ENCODE results near the gene FNBP1. TPM values are rescaled to one million over a fixed set of nuclear protein-coding genes. Genes with fewer than 3 reads are reported as not detected.

Gene FNBP1
- total and polyA plus RNA-seq, 2 of the 13 experiments (the other 11 are each of a cell fraction or from before 2014, with no cell fraction given): 5.4 to 19.5 TPM

DNA sequence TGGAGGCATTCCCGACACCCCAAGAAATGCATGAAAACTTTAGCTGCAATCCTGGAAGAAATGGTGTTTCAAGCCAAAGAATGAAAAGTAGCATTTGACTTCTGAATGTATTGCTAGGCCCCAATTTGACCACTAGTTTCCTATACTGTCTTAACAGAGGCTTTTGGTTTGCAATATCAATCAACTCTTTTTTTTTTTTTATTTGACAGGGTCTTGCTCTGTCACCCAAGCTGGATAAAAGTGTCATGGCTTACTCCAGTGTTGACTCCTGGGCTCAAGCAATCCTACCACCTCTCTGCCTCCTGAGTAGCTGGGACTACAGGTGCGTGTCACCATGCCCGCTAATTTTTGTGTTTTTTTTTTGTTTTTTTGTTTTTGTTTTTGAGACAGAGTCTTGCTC lies 7.5 kb upstream of the FNBP1 start (continued):
- TF ChIP-seq, protein P1, sequence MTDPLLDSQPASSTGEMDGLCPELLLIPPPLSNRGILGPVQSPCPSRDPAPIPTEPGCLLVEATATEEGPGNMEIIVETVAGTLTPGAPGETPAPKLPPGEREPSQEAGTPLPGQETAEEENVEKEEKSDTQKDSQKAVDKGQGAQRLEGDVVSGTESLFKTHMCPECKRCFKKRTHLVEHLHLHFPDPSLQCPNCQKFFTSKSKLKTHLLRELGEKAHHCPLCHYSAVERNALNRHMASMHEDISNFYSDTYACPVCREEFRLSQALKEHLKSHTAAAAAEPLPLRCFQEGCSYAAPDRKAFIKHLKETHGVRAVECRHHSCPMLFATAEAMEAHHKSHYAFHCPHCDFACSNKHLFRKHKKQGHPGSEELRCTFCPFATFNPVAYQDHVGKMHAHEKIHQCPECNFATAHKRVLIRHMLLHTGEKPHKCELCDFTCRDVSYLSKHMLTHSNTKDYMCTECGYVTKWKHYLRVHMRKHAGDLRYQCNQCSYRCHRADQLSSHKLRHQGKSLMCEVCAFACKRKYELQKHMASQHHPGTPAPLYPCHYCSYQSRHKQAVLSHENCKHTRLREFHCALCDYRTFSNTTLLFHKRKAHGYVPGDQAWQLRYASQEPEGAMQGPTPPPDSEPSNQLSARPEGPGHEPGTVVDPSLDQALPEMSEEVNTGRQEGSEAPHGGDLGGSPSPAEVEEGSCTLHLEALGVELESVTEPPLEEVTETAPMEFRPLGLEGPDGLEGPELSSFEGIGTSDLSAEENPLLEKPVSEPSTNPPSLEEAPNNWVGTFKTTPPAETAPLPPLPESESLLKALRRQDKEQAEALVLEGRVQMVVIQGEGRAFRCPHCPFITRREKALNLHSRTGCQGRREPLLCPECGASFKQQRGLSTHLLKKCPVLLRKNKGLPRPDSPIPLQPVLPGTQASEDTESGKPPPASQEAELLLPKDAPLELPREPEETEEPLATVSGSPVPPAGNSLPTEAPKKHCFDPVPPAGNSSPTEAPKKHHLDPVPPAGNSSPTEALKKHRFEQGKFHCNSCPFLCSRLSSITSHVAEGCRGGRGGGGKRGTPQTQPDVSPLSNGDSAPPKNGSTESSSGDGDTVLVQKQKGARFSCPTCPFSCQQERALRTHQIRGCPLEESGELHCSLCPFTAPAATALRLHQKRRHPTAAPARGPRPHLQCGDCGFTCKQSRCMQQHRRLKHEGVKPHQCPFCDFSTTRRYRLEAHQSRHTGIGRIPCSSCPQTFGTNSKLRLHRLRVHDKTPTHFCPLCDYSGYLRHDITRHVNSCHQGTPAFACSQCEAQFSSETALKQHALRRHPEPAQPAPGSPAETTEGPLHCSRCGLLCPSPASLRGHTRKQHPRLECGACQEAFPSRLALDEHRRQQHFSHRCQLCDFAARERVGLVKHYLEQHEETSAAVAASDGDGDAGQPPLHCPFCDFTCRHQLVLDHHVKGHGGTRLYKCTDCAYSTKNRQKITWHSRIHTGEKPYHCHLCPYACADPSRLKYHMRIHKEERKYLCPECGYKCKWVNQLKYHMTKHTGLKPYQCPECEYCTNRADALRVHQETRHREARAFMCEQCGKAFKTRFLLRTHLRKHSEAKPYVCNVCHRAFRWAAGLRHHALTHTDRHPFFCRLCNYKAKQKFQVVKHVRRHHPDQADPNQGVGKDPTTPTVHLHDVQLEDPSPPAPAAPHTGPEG (CRISPR knock-in tag; IDR thresholded peaks at IDR 0.05): no peak
- no peak for TF ChIP-seq AHR (CRISPR knock-in tag; IDR thresholded peaks at IDR 0.05)
- no peak for TF ChIP-seq ZNF709 (CRISPR knock-in tag; IDR thresholded peaks at IDR 0.05)
- TF ChIP-seq JUNB (CRISPR knock-in tag; IDR thresholded peaks at IDR 0.05; ENCODE audit: borderline replicate concordance): no peak
- TF ChIP-seq POLR2G (IDR thresholded peaks at IDR 0.05; ENCODE audit: low read depth, low read length): no peak
- TF ChIP-seq ZNF441 (CRISPR knock-in tag; IDR thresholded peaks at IDR 0.05; ENCODE audit: borderline replicate concordance): no peak

- 87% methylated on average over 11 of the region's 11 CpGs for WGBS (ENCODE audit: low lambda C conversion rate)
- Histone ChIP-seq H3K27me3 (ENCODE audit: control insufficient read depth in 1 of 2, insufficient read depth in 2 of 2, low read length in 2 of 2) (no peaks in the 10 kb centered on the region; a peak in 1 of 5 replicates), H3K4me3 (replicated peaks in 1 of 3; ENCODE audit: insufficient read depth in 1 of 3, low read depth in 2 of 3, low read length in 3 of 3) (no peak overlapping the region), H3K27ac (ENCODE audit: extremely low read length, insufficient read depth, low read length) (no peak overlapping the region), H4K20me1 (ENCODE audit: insufficient read depth, low read length) (no peaks in the 10 kb centered on the region), H2AFZ (ENCODE audit: low read length) (no peak overlapping the region), H3K79me2 (ENCODE audit: insufficient read depth, low read length) (peaks cover 12% of the 10 kb centered on the region), H3K9ac (ENCODE audit: insufficient read depth, low read depth, low read length) (no peak overlapping the region), H3K9me3 (ENCODE audit: low read length) (no peaks in the 10 kb centered on the region), H3K36me3 (replicated peaks in 1 of 2; ENCODE audit: control insufficient read depth in 1 of 2, insufficient read depth in 2 of 2, low read length in 2 of 2) (no peaks in the 10 kb centered on the region), H3K4me2 (ENCODE audit: low read depth, low read length) (no peak overlapping the region), H3K4me1 (ENCODE audit: insufficient read depth, low read length) (peaks cover 33% of the 10 kb centered on the region)
- in situ Hi-C loops (cut with HindIII; ENCODE audit: extremely low pct_ligation_motif_present, low pct_unique_long_range_greater_than_20kb) (no loop called here), intact Hi-C loops (cut with micrococcal nuclease; ENCODE audit: unreplicated experiment) (no loop called here)
- ChIA-PET CTCF (ENCODE audit: low intra/inter-chr PET ratio, low total read pairs) (no interaction called here), POLR2A (no interaction called here)
- DNase-seq (ENCODE audit: low spot score) (no peak), ATAC-seq (no peak), FAIRE-seq (no peak)
- TF ChIP-seq ZNF746 (CRISPR knock-in tag; IDR thresholded peaks at IDR 0.05): no peak
- TF ChIP-seq ZFX (CRISPR knock-in tag; IDR thresholded peaks at IDR 0.05; ENCODE audit: low read depth): no peak
- no peak for TF ChIP-seq REXO4 (CRISPR knock-in tag; IDR thresholded peaks at IDR 0.05; ENCODE audit: borderline replicate concordance)
- TF ChIP-seq ZMAT5 (CRISPR knock-in tag; IDR thresholded peaks at IDR 0.05; ENCODE audit: borderline replicate concordance, low read depth): no peak
- no peak for TF ChIP-seq HOXA7 (CRISPR knock-in tag; IDR thresholded peaks at IDR 0.05)
- no peak for TF ChIP-seq AGO2 (optimal IDR thresholded peaks at IDR 0.05; ENCODE audit: low read depth, low read length)
- TF ChIP-seq ZNF615 (CRISPR knock-in tag; IDR thresholded peaks at IDR 0.05; ENCODE audit: borderline replicate concordance): no peak
- no peak for TF ChIP-seq RFX5 (IDR thresholded peaks at IDR 0.05; ENCODE audit: low read depth, low read length)
- no peak for TF ChIP-seq HMG20A (CRISPR knock-in tag; IDR thresholded peaks at IDR 0.05; ENCODE audit: borderline replicate concordance)
- TF ChIP-seq MATR3 (CRISPR knock-in tag; IDR thresholded peaks at IDR 0.05): no peak
- TF ChIP-seq CHCHD3 (CRISPR knock-in tag; IDR thresholded peaks at IDR 0.05): no peak
- no peak for TF ChIP-seq ZNF138 (CRISPR knock-in tag; IDR thresholded peaks at IDR 0.05; ENCODE audit: low read depth)
- BruUV-seq (replicated peaks): no TSS peak
These were observed 6.6 kb upstream of the FNBP1 start for GRCh38 chr9:130049431-130050210.
